Body of pancreas (tissue), 4 donors: ENCODE results near the gene SDC3. TPM values are rescaled to one million over a fixed set of nuclear protein-coding genes. Genes with fewer than 3 reads are reported as not detected.

Experiments
- ATAC-seq: fragments of 150-250 bp; one replicate; pipeline ENCODE4 v1.9.1; 2016
- DNase-seq, 4 donors: peaks; one replicate each; pipeline ENCODE4 v3.0.0-alpha.2; 2019
- H3K27ac ChIP-seq, 4 donors: fragments of 200-600 bp; sonication (generic); 1 replicate in 3 of 4; 2 replicates in 1 of 4; pipeline versions ENCODE4 v1.5.1 to v1.6.1; 2016 to 2019; ENCODE audit warnings: mild to moderate bottlenecking in 1 of 4, mixed read lengths in 1 of 4, moderate library complexity in 1 of 4
- H3K27me3 ChIP-seq, 2 donors: fragments of 200-600 bp; sonication (generic); one replicate each; pipeline ENCODE4 v1.6.0; 2016; ENCODE audit warnings: mild to moderate bottlenecking in 1 of 2
- H3K36me3 ChIP-seq, 2 donors: fragments of 200-600 bp; sonication (generic); replicated peaks in 1 of 2; 2 replicates each; pipeline ENCODE4 v1.5.1; 2016; ENCODE audit warnings: low read depth in 2 of 2; ENCODE audit not compliant: insufficient read depth in 1 of 2
- H3K4me1 ChIP-seq: fragments of 200-600 bp; sonication (generic); one replicate; pipeline ENCODE4 v1.6.0; 2016
- H3K4me3 ChIP-seq, 2 donors: fragments of 200-600 bp; sonication (generic); 1 replicate in 1 of 2; 2 replicates in 1 of 2; pipeline ENCODE4 v1.5.1; 2016 to 2019
- H3K9me3 ChIP-seq, 3 donors: fragments of 200-600 bp; sonication (generic); 1 replicate in 2 of 3; 2 replicates in 1 of 3; pipeline ENCODE4 v1.5.1; 2016
- CTCF ChIP-seq, 7 experiments: fragments of 450-650 bp in 4 of 7; fragments of 200-600 bp in 3 of 7; sonication (generic) in 3 of 7; IDR thresholded peaks; one replicate each; pipeline ENCODE4 v1.5.1; 2016 to 2019; ENCODE audit warnings: antibody characterized with exemption in 7 of 7
- POLR2A ChIP-seq, 3 donors: fragments of 450-650 bp; IDR thresholded peaks; one replicate each; pipeline ENCODE4 v1.6.1; 2016; ENCODE audit warnings: antibody characterized with exemption in 3 of 3, mild to moderate bottlenecking in 2 of 3
- WGBS, 2 donors: methylation state at CpG; one replicate each; pipeline ENCODE4 v1.1.5; 2017; 5-methylcytosine and 5-hydroxymethylcytosine counted together
- intact Hi-C: fragments of 100-400 bp; cut with DNase I; formaldehyde crosslinking; loops from one replicate; pipeline ENCODE4 v1.15.1; 2023
- total RNA-seq, 2 donors: library from RNA; depleted of rRNA; stranded (reverse); fragments of >200 nt; gene quantifications; one replicate each; pipeline ENCODE4 v1.1.0, GENCODE V29; 2016

SDC3 gene
- total RNA-seq, 2 donors from 2014 or later, result 7.8 to 19.1 TPM

GRCh38 chr1:30898031-30898815, 10.3 kb downstream of the SDC3 start:
- Histone ChIP-seq H3K27ac (no peak overlapping the region), H3K36me3 (no peaks in the 10 kb centered on the region), H3K4me3 (no peak overlapping the region), H3K27me3 (no peaks in the 10 kb centered on the region), H3K9me3 (no peaks in the 10 kb centered on the region), H3K4me1 (peaks cover 11% of the 10 kb centered on the region)
- intact Hi-C loops, result no loop called here
- WGBS, 2 donors, result 82 to 86% methylated on average over 10 of the region's 10 CpGs
- TF ChIP-seq CTCF (IDR thresholded peaks at IDR 0.05), result no peak
- DNase-seq, result no peak
- no peak for ATAC-seq

GRCh38 chr1:30896905-30897304, 11.7 kb downstream of the SDC3 start:
- TF ChIP-seq POLR2A (IDR thresholded peaks at IDR 0.05), result no peak
- WGBS, 2 donors, result 80 to 95% methylated on average over 2 of the region's 2 CpGs
- peaks cover 5% of the 10 kb centered on the region for H3K4me1 ChIP-seq
- no peaks in the 10 kb centered on the region for H3K36me3 ChIP-seq
- H3K27me3 ChIP-seq, result no peaks in the 10 kb centered on the region
- no peak overlapping the region for H3K4me3 ChIP-seq
- intact Hi-C loops, result no loop called here
- no peak overlapping the region for H3K27ac ChIP-seq
- no peaks in the 10 kb centered on the region for H3K9me3 ChIP-seq
- DNase-seq, result no peak
- ATAC-seq, result no peak

GRCh38 chr1:30895944-30896660, 12.5 kb downstream of the SDC3 start:
- no peak overlapping the region for H3K27ac ChIP-seq
- WGBS, 2 donors, result 70 to 79% methylated on average over 6 of the region's 6 CpGs
- no peak overlapping the region for H3K4me3 ChIP-seq
- no peaks in the 10 kb centered on the region for H3K27me3 ChIP-seq
- intact Hi-C loops, result no loop called here
- peaks cover 3% of the 10 kb centered on the region for H3K4me1 ChIP-seq
- no peaks in the 10 kb centered on the region for H3K36me3 ChIP-seq
- DNase-seq (no peak), ATAC-seq (no peak)
- TF ChIP-seq CTCF (IDR thresholded peaks at IDR 0.05), result no peak
- H3K9me3 ChIP-seq, result no peaks in the 10 kb centered on the region

- TF ChIP-seq CTCF (IDR thresholded peaks at IDR 0.05) (no peak), POLR2A (IDR thresholded peaks at IDR 0.05) (no peak)
- H3K36me3 ChIP-seq, result no peaks in the 10 kb centered on the region
- no peaks in the 10 kb centered on the region for H3K9me3 ChIP-seq
- intact Hi-C loops, result no loop called here
- peaks cover 3% of the 10 kb centered on the region for H3K4me1 ChIP-seq
- H3K27ac ChIP-seq, result no peak overlapping the region
- no peak for DNase-seq
- 74 to 79% methylated on average over 4 to 5 of the region's 6 CpGs for WGBS, 2 donors
- no peak overlapping the region for H3K4me3 ChIP-seq
- no peaks in the 10 kb centered on the region for H3K27me3 ChIP-seq
- ATAC-seq, result no peak
Measured at GRCh38 chr1:30895382-30895943, 13.1 kb downstream of the SDC3 start.

- WGBS, 2 donors, result 67 to 70% methylated on average over 6 to 7 of the region's 7 CpGs
- Histone ChIP-seq H3K4me1 (peaks cover 3% of the 10 kb centered on the region), H3K36me3 (no peaks in the 10 kb centered on the region), H3K27ac (no peak overlapping the region), H3K9me3 (no peaks in the 10 kb centered on the region), H3K4me3 (no peak overlapping the region), H3K27me3 (no peaks in the 10 kb centered on the region)
- ATAC-seq, result no peak
- intact Hi-C loops, result no loop called here
- TF ChIP-seq CTCF (IDR thresholded peaks at IDR 0.05) (no peak), POLR2A (IDR thresholded peaks at IDR 0.05) (no peak)
- DNase-seq, result no peak
Measured at GRCh38 chr1:30894508-30894973, 14.0 kb downstream of the SDC3 start.
